ENCODE results near the gene CGB8. TPM values are rescaled to one million over a fixed set of nuclear protein-coding genes. Genes with fewer than 3 reads are reported as not detected.

The CGB8 gene
- total and polyA plus RNA-seq, 2 experiments from 2014 or later: not detected

DNA sequence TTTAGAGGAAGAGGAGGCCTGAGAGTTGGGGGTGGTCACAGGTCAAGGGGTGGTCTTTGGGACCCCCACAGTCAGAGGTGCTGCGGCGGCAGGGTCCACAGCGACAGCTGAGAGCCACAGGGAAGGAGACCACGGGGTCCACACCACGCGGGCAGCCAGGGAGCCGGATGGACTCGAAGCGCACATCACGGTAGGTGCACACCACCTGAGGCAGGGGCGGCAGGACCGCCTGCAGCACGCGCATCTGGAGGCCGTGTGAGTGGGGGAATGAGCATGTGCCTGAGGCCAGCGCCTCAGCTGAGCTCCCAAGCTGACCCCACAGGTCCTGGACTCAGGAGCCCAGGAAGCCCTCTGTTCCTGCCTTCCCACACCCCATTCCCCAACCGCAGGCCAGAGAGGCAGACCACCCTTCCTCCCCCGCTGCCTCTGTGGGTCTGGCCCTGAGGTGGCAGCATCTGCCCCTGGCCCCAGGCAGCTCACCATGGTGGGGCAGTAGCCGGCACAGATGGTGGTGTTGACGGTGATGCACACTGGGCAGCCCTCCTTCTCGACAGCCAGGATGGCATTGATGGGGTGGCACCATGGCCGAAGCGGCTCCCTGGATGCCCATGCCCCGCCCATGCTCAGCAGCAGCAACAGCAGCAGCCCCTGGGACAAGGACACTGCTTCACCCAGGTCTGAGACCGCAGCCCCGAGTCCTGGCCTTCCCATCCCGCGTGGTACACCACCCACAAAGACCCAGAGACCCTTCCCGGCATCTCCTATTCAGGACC, 32.7 kb downstream of the CGB8 start:
- H3K27me3 ChIP-seq (ENCODE audit: insufficient read depth): peaks cover 32% of the 10 kb centered on the region
- H3F3A ChIP-seq (replicated peaks; ENCODE audit: low read depth): 0 out of 2 replicates have a peak, but pooled peaks cover 3% of the 10 kb centered on the region
- Mint-ChIP-seq H3K4me1 (peaks cover 22% of the 10 kb centered on the region), H3K4me3 (no peak overlapping the region), H3K9me3 (peaks cover 3% of the 10 kb centered on the region; the same call in 1 of the 3 replicates), H3K27me3 (ENCODE audit: insufficient read depth, low read depth, poor library complexity) (peaks cover 25% of the 10 kb centered on the region), H3K36me3 (ENCODE audit: low read depth) (peaks cover 39% of the 10 kb centered on the region), H3K27ac (no peak overlapping the region)
- H3K36me3 ChIP-seq (ENCODE audit: insufficient read depth): no peaks in the 10 kb centered on the region
- H3K4me1 ChIP-seq (ENCODE audit: insufficient read depth): peaks cover 19% of the 10 kb centered on the region; the same call in 1 of the 2 replicates
- no peak for TF ChIP-seq ZNF331 (CRISPR knock-in tag; IDR thresholded peaks at IDR 0.05; ENCODE audit: low read depth)
- no peak for TF ChIP-seq NANOG (IDR thresholded peaks at IDR 0.05; ENCODE audit: borderline replicate concordance)
- no peak for TF ChIP-seq JUNB (IDR thresholded peaks at IDR 0.05; ENCODE audit: unreplicated experiment)
- no peak for TF ChIP-seq EZH2phosphoT487 (IDR thresholded peaks at IDR 0.05; ENCODE audit: unreplicated experiment)
- no peak for TF ChIP-seq CREB1 (CRISPR knock-in tag; IDR thresholded peaks at IDR 0.05; ENCODE audit: low read depth)
- TF ChIP-seq, protein P1, sequence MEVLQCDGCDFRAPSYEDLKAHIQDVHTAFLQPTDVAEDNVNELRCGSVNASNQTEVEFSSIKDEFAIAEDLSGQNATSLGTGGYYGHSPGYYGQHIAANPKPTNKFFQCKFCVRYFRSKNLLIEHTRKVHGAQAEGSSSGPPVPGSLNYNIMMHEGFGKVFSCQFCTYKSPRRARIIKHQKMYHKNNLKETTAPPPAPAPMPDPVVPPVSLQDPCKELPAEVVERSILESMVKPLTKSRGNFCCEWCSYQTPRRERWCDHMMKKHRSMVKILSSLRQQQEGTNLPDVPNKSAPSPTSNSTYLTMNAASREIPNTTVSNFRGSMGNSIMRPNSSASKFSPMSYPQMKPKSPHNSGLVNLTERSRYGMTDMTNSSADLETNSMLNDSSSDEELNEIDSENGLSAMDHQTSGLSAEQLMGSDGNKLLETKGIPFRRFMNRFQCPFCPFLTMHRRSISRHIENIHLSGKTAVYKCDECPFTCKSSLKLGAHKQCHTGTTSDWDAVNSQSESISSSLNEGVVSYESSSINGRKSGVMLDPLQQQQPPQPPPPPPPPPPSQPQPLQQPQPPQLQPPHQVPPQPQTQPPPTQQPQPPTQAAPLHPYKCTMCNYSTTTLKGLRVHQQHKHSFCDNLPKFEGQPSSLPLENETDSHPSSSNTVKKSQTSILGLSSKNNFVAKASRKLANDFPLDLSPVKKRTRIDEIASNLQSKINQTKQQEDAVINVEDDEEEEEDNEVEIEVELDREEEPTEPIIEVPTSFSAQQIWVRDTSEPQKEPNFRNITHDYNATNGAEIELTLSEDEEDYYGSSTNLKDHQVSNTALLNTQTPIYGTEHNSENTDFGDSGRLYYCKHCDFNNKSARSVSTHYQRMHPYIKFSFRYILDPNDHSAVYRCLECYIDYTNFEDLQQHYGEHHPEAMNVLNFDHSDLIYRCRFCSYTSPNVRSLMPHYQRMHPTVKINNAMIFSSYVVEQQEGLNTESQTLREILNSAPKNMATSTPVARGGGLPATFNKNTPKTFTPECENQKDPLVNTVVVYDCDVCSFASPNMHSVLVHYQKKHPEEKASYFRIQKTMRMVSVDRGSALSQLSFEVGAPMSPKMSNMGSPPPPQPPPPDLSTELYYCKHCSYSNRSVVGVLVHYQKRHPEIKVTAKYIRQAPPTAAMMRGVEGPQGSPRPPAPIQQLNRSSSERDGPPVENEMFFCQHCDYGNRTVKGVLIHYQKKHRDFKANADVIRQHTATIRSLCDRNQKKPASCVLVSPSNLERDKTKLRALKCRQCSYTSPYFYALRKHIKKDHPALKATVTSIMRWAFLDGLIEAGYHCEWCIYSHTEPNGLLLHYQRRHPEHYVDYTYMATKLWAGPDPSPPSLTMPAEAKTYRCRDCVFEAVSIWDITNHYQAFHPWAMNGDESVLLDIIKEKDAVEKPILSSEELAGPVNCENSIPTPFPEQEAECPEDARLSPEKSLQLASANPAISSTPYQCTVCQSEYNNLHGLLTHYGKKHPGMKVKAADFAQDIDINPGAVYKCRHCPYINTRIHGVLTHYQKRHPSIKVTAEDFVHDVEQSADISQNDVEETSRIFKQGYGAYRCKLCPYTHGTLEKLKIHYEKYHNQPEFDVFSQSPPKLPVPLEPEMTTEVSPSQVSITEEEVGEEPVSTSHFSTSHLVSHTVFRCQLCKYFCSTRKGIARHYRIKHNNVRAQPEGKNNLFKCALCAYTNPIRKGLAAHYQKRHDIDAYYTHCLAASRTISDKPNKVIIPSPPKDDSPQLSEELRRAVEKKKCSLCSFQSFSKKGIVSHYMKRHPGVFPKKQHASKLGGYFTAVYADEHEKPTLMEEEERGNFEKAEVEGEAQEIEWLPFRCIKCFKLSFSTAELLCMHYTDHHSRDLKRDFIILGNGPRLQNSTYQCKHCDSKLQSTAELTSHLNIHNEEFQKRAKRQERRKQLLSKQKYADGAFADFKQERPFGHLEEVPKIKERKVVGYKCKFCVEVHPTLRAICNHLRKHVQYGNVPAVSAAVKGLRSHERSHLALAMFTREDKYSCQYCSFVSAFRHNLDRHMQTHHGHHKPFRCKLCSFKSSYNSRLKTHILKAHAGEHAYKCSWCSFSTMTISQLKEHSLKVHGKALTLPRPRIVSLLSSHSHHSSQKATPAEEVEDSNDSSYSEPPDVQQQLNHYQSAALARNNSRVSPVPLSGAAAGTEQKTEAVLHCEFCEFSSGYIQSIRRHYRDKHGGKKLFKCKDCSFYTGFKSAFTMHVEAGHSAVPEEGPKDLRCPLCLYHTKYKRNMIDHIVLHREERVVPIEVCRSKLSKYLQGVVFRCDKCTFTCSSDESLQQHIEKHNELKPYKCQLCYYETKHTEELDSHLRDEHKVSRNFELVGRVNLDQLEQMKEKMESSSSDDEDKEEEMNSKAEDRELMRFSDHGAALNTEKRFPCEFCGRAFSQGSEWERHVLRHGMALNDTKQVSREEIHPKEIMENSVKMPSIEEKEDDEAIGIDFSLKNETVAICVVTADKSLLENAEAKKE (CRISPR knock-in tag; IDR thresholded peaks at IDR 0.05): no peak
- no peak for TF ChIP-seq ZNF114 (CRISPR knock-in tag; IDR thresholded peaks at IDR 0.05)
- TF ChIP-seq, protein P2, sequence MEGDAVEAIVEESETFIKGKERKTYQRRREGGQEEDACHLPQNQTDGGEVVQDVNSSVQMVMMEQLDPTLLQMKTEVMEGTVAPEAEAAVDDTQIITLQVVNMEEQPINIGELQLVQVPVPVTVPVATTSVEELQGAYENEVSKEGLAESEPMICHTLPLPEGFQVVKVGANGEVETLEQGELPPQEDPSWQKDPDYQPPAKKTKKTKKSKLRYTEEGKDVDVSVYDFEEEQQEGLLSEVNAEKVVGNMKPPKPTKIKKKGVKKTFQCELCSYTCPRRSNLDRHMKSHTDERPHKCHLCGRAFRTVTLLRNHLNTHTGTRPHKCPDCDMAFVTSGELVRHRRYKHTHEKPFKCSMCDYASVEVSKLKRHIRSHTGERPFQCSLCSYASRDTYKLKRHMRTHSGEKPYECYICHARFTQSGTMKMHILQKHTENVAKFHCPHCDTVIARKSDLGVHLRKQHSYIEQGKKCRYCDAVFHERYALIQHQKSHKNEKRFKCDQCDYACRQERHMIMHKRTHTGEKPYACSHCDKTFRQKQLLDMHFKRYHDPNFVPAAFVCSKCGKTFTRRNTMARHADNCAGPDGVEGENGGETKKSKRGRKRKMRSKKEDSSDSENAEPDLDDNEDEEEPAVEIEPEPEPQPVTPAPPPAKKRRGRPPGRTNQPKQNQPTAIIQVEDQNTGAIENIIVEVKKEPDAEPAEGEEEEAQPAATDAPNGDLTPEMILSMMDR (conservative IDR thresholded peaks at IDR 0.05; ENCODE audit: low read depth in 2 of 2): no peak
- no peak for TF ChIP-seq POLR2AphosphoS5 (IDR thresholded peaks at IDR 0.05; ENCODE audit: low read depth)
- TF ChIP-seq EZH2 (IDR thresholded peaks at IDR 0.05; ENCODE audit: low read depth, unreplicated experiment): no peak
- TF ChIP-seq, protein P3, sequence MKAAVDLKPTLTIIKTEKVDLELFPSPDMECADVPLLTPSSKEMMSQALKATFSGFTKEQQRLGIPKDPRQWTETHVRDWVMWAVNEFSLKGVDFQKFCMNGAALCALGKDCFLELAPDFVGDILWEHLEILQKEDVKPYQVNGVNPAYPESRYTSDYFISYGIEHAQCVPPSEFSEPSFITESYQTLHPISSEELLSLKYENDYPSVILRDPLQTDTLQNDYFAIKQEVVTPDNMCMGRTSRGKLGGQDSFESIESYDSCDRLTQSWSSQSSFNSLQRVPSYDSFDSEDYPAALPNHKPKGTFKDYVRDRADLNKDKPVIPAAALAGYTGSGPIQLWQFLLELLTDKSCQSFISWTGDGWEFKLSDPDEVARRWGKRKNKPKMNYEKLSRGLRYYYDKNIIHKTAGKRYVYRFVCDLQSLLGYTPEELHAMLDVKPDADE (IDR thresholded peaks at IDR 0.05): no peak
- no peak for TF ChIP-seq STAT1 (IDR thresholded peaks at IDR 0.05; ENCODE audit: unreplicated experiment)
- TF ChIP-seq REST (IDR thresholded peaks at IDR 0.05; ENCODE audit: unreplicated experiment): no peak
- H3K4me3 ChIP-seq: no peak overlapping the region
- no peak overlapping the region for H3K4me2 ChIP-seq
- no peak overlapping the region for H2AFZ ChIP-seq
- H3K27ac ChIP-seq (ENCODE audit: low read depth): no peak overlapping the region
- no peak for ATAC-seq
- no peaks in the 10 kb centered on the region for H3K79me2 ChIP-seq (replicated peaks; ENCODE audit: insufficient read depth)
- no peaks in the 10 kb centered on the region for H3K9me2 ChIP-seq (ENCODE audit: insufficient read depth)
- H4K20me1 ChIP-seq (replicated peaks; ENCODE audit: insufficient read depth): no peaks in the 10 kb centered on the region; the same call in 1 of the 2 replicates
- DNase-seq (ENCODE audit: low spot score): no peak
